Lower lobe of right lung (tissue), 2 donors: ENCODE results near the gene CCDC172. TPM values are rescaled to one million over a fixed set of nuclear protein-coding genes. Genes with fewer than 3 reads are reported as not detected.

Experiments
- ATAC-seq, 2 donors: fragments of 200-7000 bp; cut with Tn5 transposase; one replicate each; pipeline ENCODE4 v1.9.1; 2020 to 2022; ENCODE audit warnings: mild to moderate bottlenecking in 2 of 2, moderate library complexity in 2 of 2
- DNase-seq: peaks from one replicate; pipeline ENCODE4 v3.0.0-alpha.2; 2020
- H3K27ac ChIP-seq: fragments of 200-600 bp; one replicate; pipeline ENCODE4 v1.8.0; 2022
- H3K27me3 ChIP-seq: fragments of 200-600 bp; one replicate; pipeline ENCODE4 v1.8.0; 2022; ENCODE audit warnings: low read depth
- H3K36me3 ChIP-seq: fragments of 200-600 bp; one replicate; pipeline ENCODE4 v1.8.0; 2022; ENCODE audit warnings: mild to moderate bottlenecking
- H3K4me1 ChIP-seq: fragments of 200-600 bp; one replicate; pipeline ENCODE4 v1.8.0; 2022
- H3K4me3 ChIP-seq: fragments of 200-600 bp; one replicate; pipeline ENCODE4 v1.8.0; 2022; ENCODE audit warnings: mild to moderate bottlenecking
- H3K9me3 ChIP-seq: fragments of 200-600 bp; one replicate; pipeline ENCODE4 v1.8.0; 2022
- CTCF ChIP-seq: fragments of 200-600 bp; IDR thresholded peaks from one replicate; pipeline ENCODE4 v1.8.0; 2022; ENCODE audit warnings: antibody characterized with exemption, mild to moderate bottlenecking
- intact Hi-C: fragments of 100-400 bp; cut with DNase I; formaldehyde crosslinking; loops from one replicate; pipeline ENCODE4 v1.11.0; 2022
- long read RNA-seq: library from polyadenylated mRNA; unstranded; transcript quantifications from one replicate; pipeline ENCODE4 v2.0.0, GENCODE V29; 2021
- total RNA-seq: library from RNA; stranded (reverse); fragmentation: NEBNext Ultra II Directional; extraction: Animal tissue kit (Norgen Biotek cat#: 25700); gene quantifications from one replicate; pipeline ENCODE4 v1.2.1, GENCODE V29; 2021
- donor health status: DM: no; HTN: yes; CAD: no; lungs with severe emphysema.

The CCDC172 gene
- not detected for total RNA-seq
- long read RNA-seq = 0 reads

GRCh38 chr10:116324227-116324950, at the start of gene CCDC172:
TSS of gene CCDC172 (plus strand) at chr10:116324448. CDS start at chr10:116325012, 564 bp downstream.
- intact Hi-C loops = no loop called here
- no peak for TF ChIP-seq CTCF
- Histone ChIP-seq H3K36me3 (no peaks in the 10 kb centered on the region), H3K27ac (no peak within 1 kb of the TSS), H3K4me1 (no peaks in the 10 kb centered on the region), H3K9me3 (no peaks in the 10 kb centered on the region), H3K4me3 (no peak within 1 kb of the TSS), H3K27me3 (no peaks in the 10 kb centered on the region)
- no peak for ATAC-seq
- DNase-seq = no peak

GRCh38 chr10:116276981-116277380, 47.3 kb upstream of the CCDC172 start:
- no peak for TF ChIP-seq CTCF
- Histone ChIP-seq H3K4me3 (no peak overlapping the region), H3K27ac (no peak overlapping the region), H3K27me3 (peaks cover 48% of the 10 kb centered on the region), H3K36me3 (no peaks in the 10 kb centered on the region), H3K9me3 (no peaks in the 10 kb centered on the region), H3K4me1 (no peaks in the 10 kb centered on the region)
- intact Hi-C loops = no loop called here
- no peak for ATAC-seq
- no peak for DNase-seq

GRCh38 chr10:116278846-116279245, 45.4 kb upstream of the CCDC172 start:
- intact Hi-C loops = no loop called here

GRCh38 chr10:116281775-116282174, 42.5 kb upstream of the CCDC172 start:
- no peak for ATAC-seq
- Histone ChIP-seq H3K36me3 (no peaks in the 10 kb centered on the region), H3K9me3 (no peaks in the 10 kb centered on the region), H3K4me3 (no peak overlapping the region), H3K27me3 (peaks cover 2% of the 10 kb centered on the region), H3K4me1 (no peaks in the 10 kb centered on the region), H3K27ac (no peak overlapping the region)
- DNase-seq = no peak
- intact Hi-C loops = no loop called here
- TF ChIP-seq CTCF = no peak

More at GRCh38 chr10:116278846-116279245, 45.4 kb upstream of the CCDC172 start:
- ATAC-seq = no peak
- H3K27ac ChIP-seq = no peak overlapping the region
- no peak overlapping the region for H3K4me3 ChIP-seq
- no peaks in the 10 kb centered on the region for H3K9me3 ChIP-seq
- no peak for TF ChIP-seq CTCF
- no peaks in the 10 kb centered on the region for H3K4me1 ChIP-seq
- peaks cover 31% of the 10 kb centered on the region for H3K27me3 ChIP-seq
- H3K36me3 ChIP-seq = no peaks in the 10 kb centered on the region
- DNase-seq = no peak

- Histone ChIP-seq H3K4me3 (no peak overlapping the region), H3K27ac (no peak overlapping the region), H3K4me1 (no peaks in the 10 kb centered on the region), H3K36me3 (no peaks in the 10 kb centered on the region), H3K27me3 (peaks cover 4% of the 10 kb centered on the region), H3K9me3 (no peaks in the 10 kb centered on the region)
- intact Hi-C loops = no loop called here
- TF ChIP-seq CTCF = no peak
- DNase-seq (no peak), ATAC-seq (no peak)
Measured at GRCh38 chr10:116286626-116287200, 37.5 kb upstream of the CCDC172 start.
